Hematopoietic multipotent progenitor cell treated with erythropoietin and hydrocortisone succinate and interleukin-3 and kit ligand, for 6 days (in vitro differentiated cells): ENCODE data around the gene ENTPD2.

Experiments
- DNase-seq: peaks from one replicate; pipeline ENCODE4 v3.0.0-alpha.2; 2015

The ENTPD2 gene

GRCh38 chr9:137078701-137079400, 25.0 kb upstream of the ENTPD2 start:
- DNase-seq, result no peak

DNA sequence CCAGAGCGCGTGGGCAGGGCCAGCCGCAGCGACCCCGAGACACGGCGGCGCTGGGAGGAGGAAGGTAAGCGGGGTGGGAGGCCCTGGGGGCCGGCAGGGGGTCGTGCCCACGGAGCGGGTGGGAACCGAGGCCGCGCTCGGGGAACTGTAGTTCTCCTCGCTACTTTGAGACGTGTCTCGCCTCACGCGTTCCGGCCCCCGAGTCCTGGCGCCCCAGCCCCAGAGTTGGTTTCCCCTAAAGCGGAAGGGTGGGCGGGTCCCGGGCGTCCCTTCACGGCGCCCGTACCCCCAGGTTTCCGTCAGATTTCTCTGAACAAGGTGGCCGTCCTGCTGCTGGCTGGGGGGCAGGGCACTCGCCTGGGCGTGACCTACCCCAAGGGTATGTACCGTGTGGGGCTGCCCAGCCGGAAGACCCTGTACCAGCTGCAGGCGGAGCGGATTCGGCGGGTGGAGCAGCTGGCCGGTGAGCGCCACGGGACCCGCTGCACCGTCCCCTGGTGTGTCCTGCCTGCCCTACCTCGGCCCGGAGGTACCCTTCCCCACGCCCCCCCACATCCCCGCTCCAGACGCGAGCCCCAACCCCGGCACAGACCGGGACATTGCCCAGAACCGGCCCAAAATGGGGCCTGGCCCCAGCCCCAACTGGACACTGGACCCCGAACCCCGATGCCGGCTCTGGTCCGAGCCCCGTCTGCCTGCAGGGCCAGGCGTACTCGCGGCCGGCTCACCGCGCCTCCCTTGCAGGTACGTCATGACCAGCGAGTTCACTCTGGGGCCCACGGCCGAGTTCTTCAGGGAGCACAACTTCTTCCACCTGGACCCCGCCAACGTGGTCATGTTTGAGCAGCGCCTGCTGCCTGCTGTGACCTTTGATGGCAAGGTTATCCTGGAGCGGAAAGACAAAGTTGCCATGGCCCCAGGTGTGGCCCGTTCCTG, 24.2 kb upstream of the ENTPD2 start:
- peak; percentile 58 for DNase-seq

GRCh38 chr9:137077010-137077747, 23.3 kb upstream of the ENTPD2 start, which contains the start of gene UAP1L1:
Gene UAP1L1, plus strand, starts transcription at chr9:137077517. Its CDS starts 16 bp downstream, at chr9:137077533.
- DNase-seq, result peak; percentile 81

- DNase-seq, result no peak
These were observed 22.8 kb upstream of the ENTPD2 start for GRCh38 chr9:137076636-137077009.

GRCh38 chr9:137075275-137075775, 21.5 kb upstream of the ENTPD2 start:
- no peak for DNase-seq

DNA sequence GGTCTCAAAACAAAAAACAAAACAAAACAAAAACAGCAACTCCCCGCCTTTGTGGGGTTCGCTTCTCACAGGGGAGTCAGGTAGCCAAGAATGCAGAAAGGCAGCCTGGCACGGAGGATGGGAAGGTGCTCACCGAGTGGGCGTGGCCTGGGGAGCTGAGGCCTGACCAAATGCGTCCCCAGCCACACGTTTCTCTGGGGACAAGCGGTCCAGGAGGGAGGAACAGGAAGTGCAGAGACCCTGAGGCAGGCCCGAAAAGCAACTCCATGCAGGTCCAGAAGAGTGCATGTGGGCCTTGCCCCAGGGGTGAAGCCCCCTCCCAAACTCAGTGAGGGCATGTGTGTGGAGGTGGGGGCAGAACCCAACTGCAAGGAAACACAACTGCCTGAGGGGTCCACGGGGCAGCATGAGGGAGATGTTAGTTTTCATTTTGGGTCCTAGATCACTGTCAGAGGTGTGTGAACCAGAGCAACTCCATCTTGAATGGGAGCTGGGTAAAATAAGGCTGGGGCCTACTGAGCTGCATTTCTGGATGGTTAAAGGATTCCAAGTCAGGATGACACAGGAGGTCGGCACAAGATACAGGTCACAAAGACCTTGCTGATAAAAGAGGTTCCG, 20.9 kb upstream of the ENTPD2 start:
- no peak for DNase-seq

DNA sequence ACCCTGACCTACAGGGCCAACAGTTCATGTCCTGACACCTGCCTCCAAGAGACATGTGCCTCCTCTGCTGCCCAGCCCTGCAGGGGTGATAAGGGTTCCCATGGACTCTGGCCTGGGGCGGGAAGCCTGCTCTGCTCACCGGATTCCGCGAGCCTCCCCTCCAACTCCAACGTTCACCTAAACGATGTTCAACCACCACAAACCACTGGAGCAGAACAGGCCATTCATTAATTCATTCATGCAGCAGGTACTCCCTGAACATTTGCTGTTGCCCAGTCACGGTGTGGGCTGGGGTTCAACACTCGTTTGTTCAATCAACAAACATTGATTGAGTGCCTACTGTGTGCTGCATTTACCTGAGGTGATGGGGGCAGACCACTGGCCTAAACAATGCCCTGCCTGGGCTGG, 20.1 kb upstream of the ENTPD2 start:
- no peak for DNase-seq

GRCh38 chr9:137071282-137071681, 17.4 kb upstream of the ENTPD2 start:
- no peak for DNase-seq

DNA sequence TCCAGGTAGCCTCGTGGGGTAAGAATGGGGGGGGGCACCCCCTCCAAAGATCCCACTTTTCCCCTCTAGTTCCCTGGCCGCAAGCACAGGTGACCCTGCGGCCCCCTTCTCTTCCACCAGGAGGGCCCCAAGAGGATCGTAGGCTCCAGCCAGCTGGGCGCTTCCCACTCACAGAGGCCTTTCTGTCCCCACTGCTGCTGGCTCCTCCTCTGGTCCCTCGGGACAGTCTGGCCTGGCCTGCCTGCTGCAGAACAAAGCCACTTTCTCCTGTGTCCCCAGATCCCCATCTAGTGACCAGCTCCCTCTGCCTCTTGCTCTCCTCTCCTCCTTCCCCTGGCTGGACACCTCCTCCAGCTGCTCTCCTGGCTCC, 17.0 kb upstream of the ENTPD2 start:
- peak; percentile 41 for DNase-seq

DNA sequence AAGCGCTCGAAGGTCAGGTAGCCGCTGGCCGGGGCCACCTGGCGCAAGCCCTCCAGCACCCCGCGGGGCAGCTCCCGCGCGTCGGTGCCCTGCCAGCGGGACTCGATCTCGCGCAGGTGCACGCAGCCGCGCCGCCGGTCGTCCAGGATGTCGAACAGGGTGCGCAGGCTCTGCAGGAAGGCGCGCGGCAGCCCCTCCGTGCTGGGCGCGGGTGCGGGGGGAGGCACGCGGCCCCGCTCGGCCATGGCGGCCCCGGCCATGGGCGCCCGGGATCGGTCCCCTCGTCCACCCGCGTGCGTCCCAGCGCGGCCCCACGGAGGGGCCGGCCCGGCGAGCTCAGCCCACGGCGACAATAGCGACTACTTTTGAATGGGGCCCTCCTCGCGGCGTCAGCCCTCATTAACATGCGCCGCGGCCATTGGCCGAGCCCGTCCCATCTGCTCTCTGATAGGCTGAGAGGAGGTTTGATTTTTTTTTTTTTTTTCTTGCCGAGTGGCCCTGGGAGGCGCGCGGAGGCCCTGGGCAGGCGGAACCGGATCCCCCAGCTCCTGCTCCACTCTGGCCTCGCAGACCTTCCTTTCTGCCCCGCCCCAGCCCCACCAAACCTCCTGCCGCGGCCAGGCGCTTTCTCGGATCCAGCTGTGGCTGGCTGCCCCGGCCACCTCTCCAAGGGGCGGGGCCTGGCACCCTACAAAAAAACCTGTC, 16.5 kb upstream of the ENTPD2 start, which contains the start of gene SAPCD2:
TSS of gene SAPCD2 (minus strand) at position 357 of the 705 bp plus-strand sequence. CDS start at position 260, 97 bp downstream.
- DNase-seq, result peak; percentile 97

GRCh38 chr9:137069508-137070091, 15.7 kb upstream of the ENTPD2 start:
- DNase-seq, result no peak

DNA sequence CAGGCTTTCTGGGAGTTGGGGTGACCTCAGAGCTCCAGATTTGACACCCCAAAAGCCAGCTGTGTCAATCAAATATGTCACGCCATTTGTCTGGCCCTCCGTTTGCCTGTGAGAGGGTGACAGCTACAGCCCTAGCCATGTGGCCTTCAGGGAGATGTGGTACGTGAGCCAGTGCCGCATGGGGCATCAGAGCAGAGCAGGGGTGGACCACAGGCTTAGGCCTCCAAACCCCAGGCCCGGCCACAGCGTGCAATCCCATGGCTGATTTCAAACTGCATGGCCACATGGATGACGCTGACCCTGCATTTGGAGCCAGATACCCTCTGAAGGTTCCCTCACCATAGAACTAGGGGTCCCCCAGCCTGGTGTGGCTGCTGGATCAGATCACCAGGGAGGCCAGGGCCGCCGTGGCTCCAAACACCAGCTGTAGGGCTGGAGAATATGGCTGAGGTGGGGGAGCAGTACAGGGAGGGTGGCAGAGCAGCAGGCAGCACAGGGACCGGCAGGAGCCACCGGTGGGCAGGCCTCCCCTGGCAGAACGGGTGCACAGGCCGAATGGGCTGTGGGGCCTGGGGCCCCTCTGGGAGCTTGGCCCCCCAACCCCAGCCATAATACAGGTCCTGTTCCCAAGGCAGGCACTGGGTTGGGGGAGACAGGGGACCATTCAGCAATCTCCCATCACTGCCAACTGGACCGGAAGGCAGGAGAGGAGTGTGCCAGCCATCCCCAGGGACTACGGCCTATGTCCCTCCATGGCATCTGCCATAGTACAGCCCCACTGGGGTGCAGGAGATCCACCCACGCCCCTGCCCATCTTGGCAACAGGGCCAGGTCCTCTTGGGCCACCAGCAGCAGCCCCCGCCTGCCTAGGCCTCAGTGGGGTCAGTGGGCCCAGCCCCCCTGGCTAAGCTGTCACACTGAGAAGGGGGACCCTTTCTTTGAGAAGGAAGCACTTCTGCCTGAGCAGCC, 15.0 kb upstream of the ENTPD2 start:
- DNase-seq, result no peak

DNA sequence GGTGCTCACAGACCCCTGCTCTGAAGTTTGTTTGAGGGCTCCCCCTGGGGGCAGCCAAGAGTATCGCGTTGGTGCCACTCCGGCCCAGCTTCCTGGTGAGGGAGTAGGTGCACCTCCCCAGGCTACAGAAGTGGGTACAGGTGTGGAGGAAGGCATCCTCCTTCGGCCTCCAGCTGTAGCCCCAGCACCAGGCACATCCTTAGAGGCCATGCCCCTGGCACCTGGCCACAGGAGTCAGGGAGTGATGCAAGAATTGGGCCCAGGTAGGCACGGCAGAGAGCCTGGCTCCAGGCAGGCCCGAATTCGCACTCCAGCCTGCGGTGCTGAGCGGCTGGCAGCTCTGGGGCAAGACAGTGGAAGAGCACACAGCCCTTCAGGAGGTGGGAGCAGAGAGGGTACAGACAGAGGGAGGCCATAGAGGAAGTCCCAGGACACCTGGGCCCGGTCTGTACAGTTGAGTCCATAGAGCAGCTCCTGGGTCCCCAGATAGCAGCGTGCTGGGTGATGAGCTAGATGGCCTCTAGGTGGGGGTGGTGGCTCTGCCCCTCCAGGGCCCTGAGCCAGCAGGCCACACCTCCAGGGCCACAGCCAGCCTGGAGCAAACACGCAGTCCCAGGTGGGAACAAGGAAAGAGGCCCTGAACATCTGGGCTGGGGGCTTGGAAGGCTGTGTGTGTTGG, 14.1 kb upstream of the ENTPD2 start:
- DNase-seq, result peak; percentile 92

DNA sequence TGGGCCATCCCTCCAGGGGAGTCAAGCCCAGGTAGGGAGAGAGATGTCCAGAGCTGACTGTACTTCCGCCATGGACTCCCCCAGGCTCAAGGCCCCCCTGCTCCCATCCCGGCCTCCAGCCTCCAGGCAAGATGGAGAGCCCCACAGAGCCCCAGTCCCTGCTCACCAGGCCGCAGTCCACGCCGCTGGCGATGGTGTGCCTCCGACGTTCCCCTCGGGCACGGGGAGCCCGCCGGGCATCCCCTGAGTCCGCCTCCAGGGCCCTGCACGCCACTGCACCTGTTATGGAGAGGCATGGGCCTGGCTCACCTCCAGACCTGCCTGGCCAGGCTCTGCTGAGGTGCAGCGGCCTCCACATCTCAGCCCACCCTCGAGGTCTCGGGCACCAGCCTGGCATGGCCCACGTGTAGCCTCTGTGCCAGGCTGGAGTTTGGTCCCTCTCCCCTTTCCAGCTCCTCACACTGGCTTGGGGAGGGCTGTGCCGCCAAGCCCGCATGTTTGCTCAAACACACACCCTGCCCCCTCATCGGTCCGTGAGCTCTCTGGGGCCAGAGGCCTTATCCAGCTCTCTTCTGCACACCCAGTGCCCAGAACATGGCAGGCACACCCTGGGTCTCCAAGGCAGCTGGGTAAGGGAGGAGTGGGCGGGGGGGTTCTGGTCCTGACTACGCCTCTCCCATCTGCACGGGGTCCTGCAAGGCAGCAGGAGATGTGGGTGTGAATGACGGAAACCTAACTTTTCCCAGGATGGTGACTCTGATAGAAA, 12.4 kb upstream of the ENTPD2 start:
- DNase-seq, result no peak

DNA sequence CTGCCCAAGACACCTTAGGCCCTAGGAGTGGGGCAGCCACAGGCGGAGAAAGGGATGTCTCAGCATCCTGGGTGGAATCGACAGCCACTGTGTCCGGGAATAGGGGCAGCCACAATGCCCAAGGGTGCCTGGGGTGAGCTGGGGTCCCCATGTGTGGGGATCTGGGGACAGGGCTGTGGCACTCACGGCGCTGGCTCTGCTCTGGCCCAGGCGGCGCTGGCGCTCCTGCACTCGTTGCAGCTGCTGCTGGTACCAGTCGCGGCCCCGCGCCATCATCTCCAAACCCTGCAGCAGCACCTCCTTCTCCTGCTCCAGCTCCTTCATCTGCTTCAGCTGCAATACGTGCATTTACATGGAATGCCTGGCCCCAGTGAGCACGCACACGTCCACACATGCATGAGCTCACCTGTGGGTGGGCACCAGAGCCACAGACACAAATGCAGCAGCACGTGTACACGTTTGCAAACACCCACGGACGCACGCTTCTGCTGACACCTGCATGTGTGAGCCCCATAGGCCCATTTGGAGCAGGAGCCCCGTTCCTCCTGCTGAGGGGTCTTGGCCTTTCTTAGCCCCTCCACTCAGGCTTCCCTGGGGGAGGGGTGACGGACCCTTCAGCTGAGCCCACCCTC, 11.6 kb upstream of the ENTPD2 start:
- no peak for DNase-seq

DNA sequence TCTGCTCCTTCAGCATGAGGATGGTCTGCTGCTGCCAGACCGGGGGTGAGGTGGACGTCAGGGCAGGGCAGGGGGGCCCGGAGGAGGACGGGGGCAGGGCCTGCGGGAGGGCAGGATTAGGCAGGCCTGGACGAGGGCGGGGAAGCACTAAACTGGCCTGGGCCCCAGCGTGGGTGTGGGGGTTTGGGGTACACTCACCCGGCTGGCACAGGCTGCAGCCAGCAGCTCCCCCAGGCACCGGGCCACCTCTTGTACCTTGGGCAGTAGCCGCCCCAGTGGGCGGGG, 11.0 kb upstream of the ENTPD2 start:
- DNase-seq, result no peak

DNA sequence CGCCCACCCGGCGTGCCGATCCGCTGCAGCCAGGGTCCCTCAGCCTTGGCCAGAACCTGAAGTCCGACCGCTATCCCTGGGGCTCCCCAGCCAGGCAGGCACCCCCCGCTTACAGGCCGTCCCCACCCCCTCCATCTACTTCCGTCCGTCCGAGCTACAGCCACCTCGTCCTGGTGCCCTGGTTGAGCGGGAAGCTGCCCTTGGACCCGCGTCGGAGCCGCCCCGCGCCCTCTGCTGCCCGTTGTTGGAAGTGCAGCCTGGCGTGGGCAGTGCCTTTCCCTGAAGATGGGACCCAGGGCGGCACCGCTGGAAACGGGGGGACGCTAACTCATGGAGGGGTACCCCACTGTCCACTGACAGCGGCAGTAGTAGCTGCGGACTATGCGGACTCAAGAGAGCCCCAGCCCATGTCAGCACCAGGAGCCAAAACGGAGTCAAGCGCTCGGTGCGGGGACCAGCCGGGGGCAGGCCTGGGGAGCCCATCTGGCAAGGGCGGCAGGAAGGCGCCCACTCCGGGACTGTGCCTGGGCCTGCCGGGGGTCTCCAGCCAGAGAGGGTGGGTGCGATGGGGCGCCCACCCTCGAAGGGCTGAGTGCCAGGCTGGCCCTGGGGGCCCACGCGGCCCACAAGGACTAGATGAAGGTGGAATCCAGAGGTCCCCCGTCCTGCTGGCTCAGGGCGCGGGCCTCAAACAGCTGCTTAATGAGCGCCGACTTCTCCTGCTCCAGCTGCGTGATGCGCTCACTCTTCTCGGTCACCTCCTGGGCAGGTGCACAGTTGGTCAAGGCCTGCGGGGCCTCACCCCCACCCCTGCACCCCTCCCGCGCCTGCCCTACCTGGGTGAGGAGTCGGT, 10.4 kb upstream of the ENTPD2 start:
- DNase-seq, result peak; percentile 66
